ENCODE measurements around the gene UBE2Q1. TPM values are rescaled to one million over a fixed set of nuclear protein-coding genes. Genes with fewer than 3 reads are reported as not detected.
A peak's percentile ranks its signal among the peaks of the same experiment; 100 is the strongest.

UBE2Q1 gene
- polyA plus RNA-seq, 10 donors, result 42.9 to 79.8 (median 62.1) TPM

DNA sequence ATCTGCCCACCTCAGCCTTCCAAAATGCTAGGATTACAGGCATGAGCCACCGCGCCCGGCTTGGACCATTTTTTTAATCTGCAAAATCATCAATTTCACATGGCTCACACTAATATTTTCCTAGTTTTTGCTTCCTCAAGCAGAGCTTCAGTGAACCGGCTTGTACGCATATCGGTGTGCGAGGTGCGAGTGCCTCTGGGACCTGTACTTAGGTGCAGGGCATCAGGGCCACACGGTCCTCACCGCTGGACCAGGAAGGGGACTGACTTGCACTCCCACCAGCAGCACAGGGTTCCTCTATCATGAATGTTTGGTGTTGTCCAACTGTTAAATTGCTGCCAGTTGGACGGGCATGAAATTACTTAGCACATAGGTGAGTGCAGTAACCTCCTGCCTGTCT lies 40.8 kb downstream of the UBE2Q1 start:
- no peak for DNase-seq

- no peak for DNase-seq
Observed at GRCh38 chr1:154514066-154514553, 44.4 kb downstream of the UBE2Q1 start.

- DNase-seq, result no peak
Observed at GRCh38 chr1:154512760-154513159, 45.7 kb downstream of the UBE2Q1 start.

DNA sequence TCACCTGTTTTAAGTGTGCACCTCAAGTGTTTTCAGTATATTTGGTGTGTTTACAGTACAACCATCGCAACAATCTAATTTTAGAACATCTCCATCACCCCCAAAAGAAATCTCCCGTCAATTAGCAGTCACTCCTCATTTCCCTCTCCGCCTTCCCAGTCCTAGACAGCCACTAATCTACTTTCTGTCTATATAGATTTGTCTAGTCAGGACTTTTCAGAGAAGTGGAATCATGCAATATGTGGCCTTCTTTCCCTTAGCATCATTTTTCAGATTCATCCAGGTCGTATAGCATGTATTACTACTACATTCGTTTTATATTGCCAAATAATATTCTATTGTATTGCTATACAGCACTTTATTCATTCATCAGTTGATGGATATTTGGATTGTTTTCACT lies 54.6 kb downstream of the UBE2Q1 start:
- no peak for DNase-seq

GRCh38 chr1:154502744-154503115 lies 55.7 kb downstream of the UBE2Q1 start:
- DNase-seq, result no peak

GRCh38 chr1:154502066-154502743 lies 56.3 kb downstream of the UBE2Q1 start, which contains the start of the genes SHE and TDRD10:
Gene SHE, minus strand, starts transcription at chr1:154502412. Its CDS starts 386 bp downstream, at chr1:154502026.
Gene TDRD10, plus strand, starts transcription at chr1:154502219. Its CDS starts 4,685 bp downstream, at chr1:154506904.
- peak in 1 of 3 donors; percentile 66 for DNase-seq

- DNase-seq, result peak in 1 of 3 donors; percentile 49
Observed at GRCh38 chr1:154501423-154502065, 56.9 kb downstream of the UBE2Q1 start.

- DNase-seq, result no peak
Observed at GRCh38 chr1:154500533-154500932, 57.9 kb downstream of the UBE2Q1 start.

DNA sequence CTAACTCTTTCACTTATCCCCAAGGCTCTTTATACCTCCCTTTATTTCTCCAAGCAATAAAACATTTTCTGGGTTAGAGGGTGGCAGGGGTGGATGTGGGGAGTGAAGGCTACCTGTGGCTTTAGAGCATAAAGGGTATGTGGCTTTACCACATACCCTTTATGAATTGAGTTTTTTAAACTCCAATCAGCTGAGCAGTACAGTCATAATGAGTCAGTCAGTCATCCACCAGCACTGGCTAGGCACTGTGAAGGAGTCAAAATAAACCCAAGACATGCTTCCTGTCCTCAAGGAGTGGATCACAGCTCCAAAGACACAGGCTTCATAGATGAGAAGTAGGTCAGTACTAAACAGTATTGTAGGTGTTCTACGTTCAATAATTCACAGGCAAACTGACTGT lies 59.0 kb downstream of the UBE2Q1 start:
- no peak for DNase-seq

Other genes starting within 250 kb of the UBE2Q1 start
- under 1 TPM in 3 of 10 donors, not detected in 7; 0.07 to 0.26 (median 0.16) TPM for gene AQP10, start 237.6 kb downstream of the UBE2Q1 start, polyA plus RNA-seq (ENCODE audit: insufficient read length in 10 of 10)
- gene ATP8B2, start 233.1 kb downstream of the UBE2Q1 start, polyA plus RNA-seq (ENCODE audit: insufficient read length in 10 of 10), result 10 to 100 TPM; 20.8 to 30.5 (median 24.8) TPM
- 1 to 10 TPM; 3.1 to 7.6 (median 4.2) TPM for gene IL6R, start 153.3 kb downstream of the UBE2Q1 start, polyA plus RNA-seq (ENCODE audit: insufficient read length in 10 of 10)
- gene TDRD10, start 56.4 kb downstream of the UBE2Q1 start, polyA plus RNA-seq (ENCODE audit: insufficient read length in 10 of 10), result 1 to 10 TPM; 1.1 to 4.2 (median 1.9) TPM
- 10 to 100 TPM in 4 of 10 donors, 1 to 10 TPM in 6; 6.3 to 13.3 (median 9.1) TPM for gene SHE, start 56.2 kb downstream of the UBE2Q1 start, polyA plus RNA-seq (ENCODE audit: insufficient read length in 10 of 10)
- gene CHRNB2, start 9.1 kb upstream of the UBE2Q1 start, polyA plus RNA-seq (ENCODE audit: insufficient read length in 10 of 10), result 1 to 10 TPM in 1 of 10 donors, under 1 TPM in 9; 0.07 to 1.4 (median 0.23) TPM
- gene ADAR, start 49.5 kb upstream of the UBE2Q1 start, polyA plus RNA-seq (ENCODE audit: insufficient read length in 10 of 10), result 10 to 100 TPM; 41.8 to 71.8 (median 50.3) TPM

All from muscle of back (tissue), 11 donors.